WTC11 (cell line): ENCODE measurements around the gene HNF1B. TPM values are rescaled to one million over a fixed set of nuclear protein-coding genes. Genes with fewer than 3 reads are reported as not detected.

Experiments
- ATAC-seq: fragments of 200-7000 bp; cut with Tn5 transposase; 2 replicates; pipeline ENCODE4 v1.10.0; 2021; ENCODE audit warnings: mild to moderate bottlenecking, moderate library complexity
- CTCF ChIA-PET: fragments of 300-600 bp; sonication (Branson Sonifier 250); formaldehyde crosslinking; loops from one replicate; lab custom pipeline; 2021; ENCODE audit warnings: antibody characterized with exemption; lab: Charles Lee
- POLR2A ChIA-PET: fragments of 350-600 bp; sonication (Branson Sonifier 250); formaldehyde crosslinking; loops from one replicate; lab custom pipeline; 2021; ENCODE audit warnings: antibody characterized with exemption; lab: Charles Lee
- DNase-seq: peaks from one replicate; pipeline ENCODE4 v3.0.0; 2021; ENCODE audit warnings: low spot score
- H3K27ac Mint-ChIP-seq: 2 replicates; pipeline ENCODE4 v1.8.0; 2021; ENCODE audit warnings: mixed read lengths
- H3K27me3 Mint-ChIP-seq: 2 replicates; pipeline ENCODE4 v1.8.0; 2021; ENCODE audit warnings: low read depth, mild to moderate bottlenecking, moderate library complexity, mixed read lengths
- H3K36me3 Mint-ChIP-seq: 2 replicates; pipeline ENCODE4 v1.8.0; 2021; ENCODE audit warnings: mixed read lengths
- H3K4me1 Mint-ChIP-seq: 2 replicates; pipeline ENCODE4 v1.8.0; 2022; ENCODE audit warnings: mixed read lengths
- H3K4me3 Mint-ChIP-seq: 2 replicates; pipeline ENCODE4 v1.8.0; 2021; ENCODE audit warnings: mild to moderate bottlenecking, moderate library complexity, mixed read lengths
- H3K9me3 Mint-ChIP-seq: 2 replicates; pipeline ENCODE4 v1.8.0; 2021; ENCODE audit warnings: mixed read lengths
- CDX4 ChIP-seq: fragments of 250-450 bp; sonication (Bioruptor Pico); IDR thresholded peaks from 2 replicates; pipeline ENCODE4 v1.9.0; 2021; ENCODE audit warnings: moderate library complexity, mild to moderate bottlenecking, inconsistent platforms, borderline replicate concordance
- ELF4 ChIP-seq: sonication (generic); formaldehyde crosslinking; IDR thresholded peaks from 2 replicates; pipeline ENCODE4 v1.8.1; 2022; ENCODE audit warnings: low read depth, mild to moderate bottlenecking, moderate library complexity, missing genetic modification reagents
- FOXJ3 ChIP-seq: sonication (generic); formaldehyde crosslinking; IDR thresholded peaks from 2 replicates; pipeline ENCODE4 v1.9.0; 2021; ENCODE audit warnings: missing genetic modification reagents, mild to moderate bottlenecking, borderline replicate concordance
- MAX ChIP-seq: sonication (generic); formaldehyde crosslinking; IDR thresholded peaks from 2 replicates; pipeline ENCODE4 v1.8.0; 2022; ENCODE audit warnings: mild to moderate bottlenecking, missing genetic modification reagents
- NR3C1 ChIP-seq: sonication (generic); formaldehyde crosslinking; conservative IDR thresholded peaks from 2 replicates; pipeline ENCODE4 v1.8.1; 2023; ENCODE audit warnings: low read depth, mild to moderate bottlenecking, missing genetic modification reagents
- OVOL2 ChIP-seq: fragments of 250-450 bp; sonication (Bioruptor Pico); IDR thresholded peaks from 2 replicates; pipeline ENCODE4 v1.9.0; 2021; ENCODE audit warnings: mild to moderate bottlenecking, borderline replicate concordance
- PREB ChIP-seq: sonication (generic); formaldehyde crosslinking; IDR thresholded peaks from 2 replicates; pipeline ENCODE4 v1.8.1; 2022; ENCODE audit warnings: mild to moderate bottlenecking, missing genetic modification reagents, moderate library complexity, borderline replicate concordance
- TCF7 ChIP-seq: sonication (generic); formaldehyde crosslinking; IDR thresholded peaks from 2 replicates; pipeline ENCODE4 v1.8.0; 2022; ENCODE audit warnings: mild to moderate bottlenecking, low read depth, missing genetic modification reagents, moderate library complexity
- ZBTB43 ChIP-seq: sonication (generic); formaldehyde crosslinking; IDR thresholded peaks from 2 replicates; pipeline ENCODE4 v1.8.1; 2023; ENCODE audit warnings: mild to moderate bottlenecking, missing genetic modification reagents
- ZNF232 ChIP-seq: sonication (generic); formaldehyde crosslinking; IDR thresholded peaks from 2 replicates; pipeline ENCODE4 v1.8.0; 2022; ENCODE audit warnings: mild to moderate bottlenecking, missing genetic modification reagents
- ZNF396 ChIP-seq: fragments of 250-450 bp; sonication (Bioruptor Pico); IDR thresholded peaks from 2 replicates; pipeline ENCODE4 v1.8.0; 2021; ENCODE audit warnings: mild to moderate bottlenecking, moderate library complexity, borderline replicate concordance
- ZNF423 ChIP-seq: fragments of 250-450 bp; sonication (Bioruptor Pico); IDR thresholded peaks from 2 replicates; pipeline ENCODE4 v2.1.2; 2022; ENCODE audit warnings: mild to moderate bottlenecking, moderate library complexity
- ZSCAN18 ChIP-seq: fragments of 250-450 bp; sonication (Bioruptor Pico); IDR thresholded peaks from 2 replicates; pipeline ENCODE4 v2.1.2; 2022; ENCODE audit warnings: mild to moderate bottlenecking, moderate library complexity
- total RNA-seq: library from RNA; stranded (reverse); gene quantifications from 3 replicates; pipeline ENCODE4 v1.2.3, GENCODE V29; 2021
- TF ChIP-seq, protein P1 (sequence below): sonication (generic); formaldehyde crosslinking; IDR thresholded peaks from 2 replicates; pipeline ENCODE4 v1.8.0; 2022; ENCODE audit warnings: missing genetic modification reagents
- TF ChIP-seq, protein P2 (sequence below): sonication (generic); formaldehyde crosslinking; IDR thresholded peaks from 2 replicates; pipeline ENCODE4 v1.8.0; 2022; ENCODE audit warnings: mild to moderate bottlenecking, missing genetic modification reagents
- TF ChIP-seq, protein P3 (sequence below): sonication (generic); formaldehyde crosslinking; IDR thresholded peaks from 2 replicates; pipeline ENCODE4 v1.8.1; 2023; ENCODE audit warnings: mild to moderate bottlenecking, missing genetic modification reagents, moderate library complexity
- TF ChIP-seq, protein P4 (sequence below): sonication (generic); formaldehyde crosslinking; IDR thresholded peaks from 2 replicates; pipeline ENCODE4 v1.8.0; 2023; ENCODE audit warnings: mild to moderate bottlenecking, missing genetic modification reagents

The HNF1B gene
- total RNA-seq, 1 experiment from 2014 or later = 0.26 TPM

- TF ChIP-seq OVOL2 (no peak), ZNF423 (no peak), ZSCAN18 (CRISPR knock-in tag) (no peak), MAX (CRISPR knock-in tag) (no peak)
- TF ChIP-seq, protein P1, sequence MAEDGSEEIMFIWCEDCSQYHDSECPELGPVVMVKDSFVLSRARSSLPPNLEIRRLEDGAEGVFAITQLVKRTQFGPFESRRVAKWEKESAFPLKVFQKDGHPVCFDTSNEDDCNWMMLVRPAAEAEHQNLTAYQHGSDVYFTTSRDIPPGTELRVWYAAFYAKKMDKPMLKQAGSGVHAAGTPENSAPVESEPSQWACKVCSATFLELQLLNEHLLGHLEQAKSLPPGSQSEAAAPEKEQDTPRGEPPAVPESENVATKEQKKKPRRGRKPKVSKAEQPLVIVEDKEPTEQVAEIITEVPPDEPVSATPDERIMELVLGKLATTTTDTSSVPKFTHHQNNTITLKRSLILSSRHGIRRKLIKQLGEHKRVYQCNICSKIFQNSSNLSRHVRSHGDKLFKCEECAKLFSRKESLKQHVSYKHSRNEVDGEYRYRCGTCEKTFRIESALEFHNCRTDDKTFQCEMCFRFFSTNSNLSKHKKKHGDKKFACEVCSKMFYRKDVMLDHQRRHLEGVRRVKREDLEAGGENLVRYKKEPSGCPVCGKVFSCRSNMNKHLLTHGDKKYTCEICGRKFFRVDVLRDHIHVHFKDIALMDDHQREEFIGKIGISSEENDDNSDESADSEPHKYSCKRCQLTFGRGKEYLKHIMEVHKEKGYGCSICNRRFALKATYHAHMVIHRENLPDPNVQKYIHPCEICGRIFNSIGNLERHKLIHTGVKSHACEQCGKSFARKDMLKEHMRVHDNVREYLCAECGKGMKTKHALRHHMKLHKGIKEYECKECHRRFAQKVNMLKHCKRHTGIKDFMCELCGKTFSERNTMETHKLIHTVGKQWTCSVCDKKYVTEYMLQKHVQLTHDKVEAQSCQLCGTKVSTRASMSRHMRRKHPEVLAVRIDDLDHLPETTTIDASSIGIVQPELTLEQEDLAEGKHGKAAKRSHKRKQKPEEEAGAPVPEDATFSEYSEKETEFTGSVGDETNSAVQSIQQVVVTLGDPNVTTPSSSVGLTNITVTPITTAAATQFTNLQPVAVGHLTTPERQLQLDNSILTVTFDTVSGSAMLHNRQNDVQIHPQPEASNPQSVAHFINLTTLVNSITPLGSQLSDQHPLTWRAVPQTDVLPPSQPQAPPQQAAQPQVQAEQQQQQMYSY (CRISPR knock-in tag) = no peak
Observed at GRCh38 chr17:37747222-37747621, 2.4 kb upstream of the HNF1B start (continued).

GRCh38 chr17:37746617-37747016 lies 1.8 kb upstream of the HNF1B start:
- Mint-ChIP-seq H3K27ac (no peak overlapping the region), H3K36me3 (no peaks in the 10 kb centered on the region), H3K27me3 (peaks cover 80% of the 10 kb centered on the region)

More at GRCh38 chr17:37746617-37747016, 1.8 kb upstream of the HNF1B start:
- no peak for DNase-seq
- ChIA-PET CTCF (interaction anchor here (1.6 kb wide), 1 partner anchor 97 kb away, joined by 5 read pairs; no protein-coding TSS in a partner anchor), POLR2A (interaction anchor here (0.5 kb wide), 1 partner anchor 15 kb away, joined by 8 read pairs; no protein-coding TSS in a partner anchor)
- no peak for ATAC-seq
- Mint-ChIP-seq H3K4me3 (no peak overlapping the region), H3K9me3 (no peaks in the 10 kb centered on the region), H3K4me1 (peaks cover 20% of the 10 kb centered on the region)
- TF ChIP-seq NR3C1 (CRISPR knock-in tag) (no peak), TCF7 (CRISPR knock-in tag) (no peak), ELF4 (CRISPR knock-in tag) (no peak), ZBTB43 (CRISPR knock-in tag) (no peak), ZNF396 (no peak), FOXJ3 (CRISPR knock-in tag) (no peak), CDX4 (CRISPR knock-in tag) (no peak), ZSCAN18 (CRISPR knock-in tag) (no peak), PREB (CRISPR knock-in tag) (no peak), ZNF232 (no peak)
- TF ChIP-seq, protein P2, sequence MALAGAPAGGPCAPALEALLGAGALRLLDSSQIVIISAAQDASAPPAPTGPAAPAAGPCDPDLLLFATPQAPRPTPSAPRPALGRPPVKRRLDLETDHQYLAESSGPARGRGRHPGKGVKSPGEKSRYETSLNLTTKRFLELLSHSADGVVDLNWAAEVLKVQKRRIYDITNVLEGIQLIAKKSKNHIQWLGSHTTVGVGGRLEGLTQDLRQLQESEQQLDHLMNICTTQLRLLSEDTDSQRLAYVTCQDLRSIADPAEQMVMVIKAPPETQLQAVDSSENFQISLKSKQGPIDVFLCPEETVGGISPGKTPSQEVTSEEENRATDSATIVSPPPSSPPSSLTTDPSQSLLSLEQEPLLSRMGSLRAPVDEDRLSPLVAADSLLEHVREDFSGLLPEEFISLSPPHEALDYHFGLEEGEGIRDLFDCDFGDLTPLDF (CRISPR knock-in tag) = no peak
- TF ChIP-seq, protein P3, sequence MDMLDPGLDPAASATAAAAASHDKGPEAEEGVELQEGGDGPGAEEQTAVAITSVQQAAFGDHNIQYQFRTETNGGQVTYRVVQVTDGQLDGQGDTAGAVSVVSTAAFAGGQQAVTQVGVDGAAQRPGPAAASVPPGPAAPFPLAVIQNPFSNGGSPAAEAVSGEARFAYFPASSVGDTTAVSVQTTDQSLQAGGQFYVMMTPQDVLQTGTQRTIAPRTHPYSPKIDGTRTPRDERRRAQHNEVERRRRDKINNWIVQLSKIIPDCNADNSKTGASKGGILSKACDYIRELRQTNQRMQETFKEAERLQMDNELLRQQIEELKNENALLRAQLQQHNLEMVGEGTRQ (CRISPR knock-in tag) = no peak
- TF ChIP-seq, protein P4, sequence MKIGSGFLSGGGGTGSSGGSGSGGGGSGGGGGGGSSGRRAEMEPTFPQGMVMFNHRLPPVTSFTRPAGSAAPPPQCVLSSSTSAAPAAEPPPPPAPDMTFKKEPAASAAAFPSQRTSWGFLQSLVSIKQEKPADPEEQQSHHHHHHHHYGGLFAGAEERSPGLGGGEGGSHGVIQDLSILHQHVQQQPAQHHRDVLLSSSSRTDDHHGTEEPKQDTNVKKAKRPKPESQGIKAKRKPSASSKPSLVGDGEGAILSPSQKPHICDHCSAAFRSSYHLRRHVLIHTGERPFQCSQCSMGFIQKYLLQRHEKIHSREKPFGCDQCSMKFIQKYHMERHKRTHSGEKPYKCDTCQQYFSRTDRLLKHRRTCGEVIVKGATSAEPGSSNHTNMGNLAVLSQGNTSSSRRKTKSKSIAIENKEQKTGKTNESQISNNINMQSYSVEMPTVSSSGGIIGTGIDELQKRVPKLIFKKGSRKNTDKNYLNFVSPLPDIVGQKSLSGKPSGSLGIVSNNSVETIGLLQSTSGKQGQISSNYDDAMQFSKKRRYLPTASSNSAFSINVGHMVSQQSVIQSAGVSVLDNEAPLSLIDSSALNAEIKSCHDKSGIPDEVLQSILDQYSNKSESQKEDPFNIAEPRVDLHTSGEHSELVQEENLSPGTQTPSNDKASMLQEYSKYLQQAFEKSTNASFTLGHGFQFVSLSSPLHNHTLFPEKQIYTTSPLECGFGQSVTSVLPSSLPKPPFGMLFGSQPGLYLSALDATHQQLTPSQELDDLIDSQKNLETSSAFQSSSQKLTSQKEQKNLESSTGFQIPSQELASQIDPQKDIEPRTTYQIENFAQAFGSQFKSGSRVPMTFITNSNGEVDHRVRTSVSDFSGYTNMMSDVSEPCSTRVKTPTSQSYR (CRISPR knock-in tag) = no peak
